ENCODE results near the gene DDT.

The DDT gene

GRCh38 chr22:23938328-23939016 lies 35.8 kb downstream of the DDT start:
- Histone ChIP-seq H3K79me2 (ENCODE audit: insufficient read depth, low read length) (no peaks in the 10 kb centered on the region), H3K9ac (ENCODE audit: low read depth, low read length, poor library complexity, severe bottlenecking) (no peak overlapping the region), H3K36me3 (ENCODE audit: insufficient read depth, low read length) (no peaks in the 10 kb centered on the region), H3K9me3 (ENCODE audit: insufficient read depth, low read depth, low read length) (no peaks in the 10 kb centered on the region), H3K4me2 (ENCODE audit: low read depth, low read length, poor library complexity, severe bottlenecking) (no peak overlapping the region), H3K4me3 (ENCODE audit: low read length, poor library complexity, severe bottlenecking) (no peak overlapping the region), H4K20me1 (ENCODE audit: insufficient read depth, low read length, poor library complexity, severe bottlenecking) (no peaks in the 10 kb centered on the region), H3K4me1 (ENCODE audit: insufficient read depth, low read length, poor library complexity, severe bottlenecking) (peaks cover 5% of the 10 kb centered on the region), H2AFZ (ENCODE audit: low read length) (no peak overlapping the region), H3F3A (ENCODE audit: low read depth) (no peaks in the 10 kb centered on the region), H3K9me2 (replicated peaks; ENCODE audit: low read depth, low read length) (no peaks in the 10 kb centered on the region), H3K27me3 (ENCODE audit: insufficient read depth, low read length, poor library complexity, severe bottlenecking) (no peaks in the 10 kb centered on the region)
- no peak for TF ChIP-seq EZH2phosphoT487 (IDR thresholded peaks at IDR 0.05; ENCODE audit: borderline replicate concordance)
- no peak for TF ChIP-seq CTCF (conservative IDR thresholded peaks at IDR 0.05; ENCODE audit: low read length)

GRCh38 chr22:23926561-23926960 lies 47.7 kb downstream of the DDT start:
- Histone ChIP-seq H3K4me3 (ENCODE audit: low read length, poor library complexity, severe bottlenecking) (no peak overlapping the region), H3K9me2 (replicated peaks; ENCODE audit: low read depth, low read length) (no peaks in the 10 kb centered on the region), H3K9ac (ENCODE audit: low read depth, low read length, poor library complexity, severe bottlenecking) (no peak overlapping the region), H3F3A (ENCODE audit: low read depth) (no peaks in the 10 kb centered on the region), H3K79me2 (ENCODE audit: insufficient read depth, low read length) (no peaks in the 10 kb centered on the region), H4K20me1 (ENCODE audit: insufficient read depth, low read length, poor library complexity, severe bottlenecking) (no peaks in the 10 kb centered on the region), H3K36me3 (ENCODE audit: insufficient read depth, low read length) (no peaks in the 10 kb centered on the region), H2AFZ (ENCODE audit: low read length) (no peak overlapping the region), H3K27me3 (ENCODE audit: insufficient read depth, low read length, poor library complexity, severe bottlenecking) (no peaks in the 10 kb centered on the region), H3K9me3 (ENCODE audit: insufficient read depth, low read depth, low read length) (peaks cover 3% of the 10 kb centered on the region; the same call in 1 of the 2 replicates), H3K4me1 (ENCODE audit: insufficient read depth, low read length, poor library complexity, severe bottlenecking) (peaks cover 7% of the 10 kb centered on the region), H3K4me2 (ENCODE audit: low read depth, low read length, poor library complexity, severe bottlenecking) (no peak overlapping the region)
- no peak for TF ChIP-seq EZH2phosphoT487 (IDR thresholded peaks at IDR 0.05; ENCODE audit: borderline replicate concordance)
- TF ChIP-seq CTCF (conservative IDR thresholded peaks at IDR 0.05; ENCODE audit: low read length) = no peak

GRCh38 chr22:23925020-23925606 lies 49.1 kb downstream of the DDT start:
- H4K20me1 ChIP-seq (ENCODE audit: insufficient read depth, low read length, poor library complexity, severe bottlenecking) = no peaks in the 10 kb centered on the region
- H3K9ac ChIP-seq (ENCODE audit: low read depth, low read length, poor library complexity, severe bottlenecking) = no peak overlapping the region
- H3K27me3 ChIP-seq (ENCODE audit: insufficient read depth, low read length, poor library complexity, severe bottlenecking) = no peaks in the 10 kb centered on the region
- no peak overlapping the region for H3K4me2 ChIP-seq (ENCODE audit: low read depth, low read length, poor library complexity, severe bottlenecking)
- peaks cover 7% of the 10 kb centered on the region for H3K4me1 ChIP-seq (ENCODE audit: insufficient read depth, low read length, poor library complexity, severe bottlenecking)
- no peaks in the 10 kb centered on the region for H3K36me3 ChIP-seq (ENCODE audit: insufficient read depth, low read length)
- H3F3A ChIP-seq (ENCODE audit: low read depth) = no peaks in the 10 kb centered on the region
- no peak overlapping the region for H2AFZ ChIP-seq (ENCODE audit: low read length)
- no peaks in the 10 kb centered on the region for H3K79me2 ChIP-seq (ENCODE audit: insufficient read depth, low read length)
- H3K9me3 ChIP-seq (ENCODE audit: insufficient read depth, low read depth, low read length) = peaks cover 3% of the 10 kb centered on the region; the same call in 1 of the 2 replicates
- no peak overlapping the region for H3K4me3 ChIP-seq (ENCODE audit: low read length, poor library complexity, severe bottlenecking)
- no peaks in the 10 kb centered on the region for H3K9me2 ChIP-seq (replicated peaks; ENCODE audit: low read depth, low read length)
- TF ChIP-seq EZH2phosphoT487 (IDR thresholded peaks at IDR 0.05; ENCODE audit: borderline replicate concordance) = no peak
- TF ChIP-seq CTCF (conservative IDR thresholded peaks at IDR 0.05; ENCODE audit: low read length) = no peak

Measured in Loucy (cell line).